Cerebellar cortex (tissue), 1 donor: Measurements from ENCODE around the gene PHAF1.
A peak's percentile ranks its signal among the peaks of the same experiment; 100 is the strongest.

Source experiments
- DNase-seq: peaks from one replicate; pipeline ENCODE4 v3.0.0-alpha.2; 2015; ENCODE audit warnings: low spot score

Gene PHAF1

GRCh38 chr16:67109407-67110135, at the start of gene PHAF1:
Gene PHAF1, plus strand, starts transcription at chr16:67109941. Its CDS starts 235 bp downstream, at chr16:67110176.
- peak; percentile 91 for DNase-seq

GRCh38 chr16:67063008-67063407, 46.7 kb upstream of the PHAF1 start:
- no peak for DNase-seq

- no peak for DNase-seq
These were observed 41.5 kb upstream of the PHAF1 start for GRCh38 chr16:67068212-67068753.

- no peak for DNase-seq
These were observed 38.2 kb upstream of the PHAF1 start for GRCh38 chr16:67071476-67072048.

- DNase-seq = no peak
These were observed 34.4 kb upstream of the PHAF1 start for GRCh38 chr16:67075331-67075730.

- DNase-seq = no peak
These were observed 31.9 kb upstream of the PHAF1 start for GRCh38 chr16:67077871-67078270.

- no peak for DNase-seq
These were observed 27.6 kb upstream of the PHAF1 start for GRCh38 chr16:67082100-67082499.

GRCh38 chr16:67082891-67083290, 26.9 kb upstream of the PHAF1 start:
- no peak for DNase-seq

GRCh38 chr16:67084345-67085028, 25.3 kb upstream of the PHAF1 start:
- no peak for DNase-seq

GRCh38 chr16:67086822-67087221, 22.9 kb upstream of the PHAF1 start:
- DNase-seq = no peak

- DNase-seq = no peak
These were observed 22.4 kb upstream of the PHAF1 start for GRCh38 chr16:67087291-67087690.

GRCh38 chr16:67087803-67088202, 21.9 kb upstream of the PHAF1 start:
- no peak for DNase-seq

GRCh38 chr16:67088551-67088950, 21.2 kb upstream of the PHAF1 start:
- DNase-seq = no peak

GRCh38 chr16:67089101-67089500, 20.6 kb upstream of the PHAF1 start:
- DNase-seq = no peak

- no peak for DNase-seq
These were observed 17.7 kb upstream of the PHAF1 start for GRCh38 chr16:67091906-67092566.

- DNase-seq = no peak
These were observed 16.5 kb upstream of the PHAF1 start for GRCh38 chr16:67093098-67093726.

- DNase-seq = no peak
These were observed 11.1 kb upstream of the PHAF1 start for GRCh38 chr16:67098599-67098998.

GRCh38 chr16:67100569-67101310, 9.0 kb upstream of the PHAF1 start:
- peak; percentile 51 for DNase-seq

GRCh38 chr16:67101311-67102082, 8.2 kb upstream of the PHAF1 start:
- no peak for DNase-seq

- DNase-seq = peak; percentile 49
These were observed 5.7 kb upstream of the PHAF1 start for GRCh38 chr16:67104061-67104460.
